Liver (tissue), 9 donors: Measurements from ENCODE around the gene MYL6B. TPM values are rescaled to one million over a fixed set of nuclear protein-coding genes. Genes with fewer than 3 reads are reported as not detected.
A peak's percentile ranks its signal among the peaks of the same experiment; 100 is the strongest.

ENCODE experiments used
- DNase-seq: peaks from one replicate; pipeline ENCODE4 v3.0.0-alpha.2; 2017; ENCODE audit warnings: low spot score
- H3K27ac ChIP-seq, 2 donors: one replicate each; pipeline ENCODE4 v1.7.0; 2013; ENCODE audit warnings: inconsistent platforms in 2 of 2, low read length in 2 of 2, control low read depth in 1 of 2, low read depth in 1 of 2, mild to moderate bottlenecking in 1 of 2
- H3K27me3 ChIP-seq, 4 donors: one replicate each; pipeline versions ENCODE4 v1.6.1 to v1.7.0; 2013; ENCODE audit warnings: low read length in 3 of 4, inconsistent platforms in 1 of 4, mild to moderate bottlenecking in 1 of 4, moderate library complexity in 1 of 4; ENCODE audit not compliant: control insufficient read depth in 4 of 4, insufficient read depth in 4 of 4
- H3K36me3 ChIP-seq, 4 donors: one replicate each; pipeline versions ENCODE4 v1.6.1 to v1.7.0; 2013; ENCODE audit warnings: low read length in 3 of 4, mild to moderate bottlenecking in 3 of 4, low read depth in 1 of 4, moderate library complexity in 1 of 4; ENCODE audit not compliant: control insufficient read depth in 4 of 4, insufficient read depth in 3 of 4
- H3K4me1 ChIP-seq, 4 donors: one replicate each; pipeline versions ENCODE4 v1.6.1 to v1.7.0; 2013; ENCODE audit warnings: low read length in 3 of 4, mild to moderate bottlenecking in 3 of 4, moderate library complexity in 1 of 4; ENCODE audit not compliant: control insufficient read depth in 4 of 4, insufficient read depth in 4 of 4
- H3K4me3 ChIP-seq, 3 donors: one replicate each; pipeline versions ENCODE4 v1.6.1 to v1.7.0; 2013; ENCODE audit warnings: low read length in 3 of 3, control low read depth in 1 of 3, low read depth in 1 of 3, mild to moderate bottlenecking in 1 of 3
- H3K9ac ChIP-seq, 2 donors: one replicate each; pipeline ENCODE4 v1.7.0; 2013; ENCODE audit warnings: low read length in 2 of 2, mild to moderate bottlenecking in 2 of 2, moderate library complexity in 2 of 2, control low read depth in 1 of 2, low read depth in 1 of 2
- H3K9me3 ChIP-seq, 4 donors: one replicate each; pipeline versions ENCODE4 v1.6.1 to v1.7.0; 2013; ENCODE audit warnings: low read length in 3 of 4; ENCODE audit not compliant: control insufficient read depth in 4 of 4
- EGR1 ChIP-seq, 2 donors: IDR thresholded peaks; 2 replicates each; pipeline ENCODE4 v1.6.1; 2016 to 2018; ENCODE audit warnings: antibody characterized with exemption in 2 of 2, low read depth in 2 of 2
- FOXA1 ChIP-seq: IDR thresholded peaks from 2 replicates; pipeline ENCODE4 v1.6.1; 2016; ENCODE audit warnings: antibody characterized with exemption
- GABPA ChIP-seq, 2 donors: IDR thresholded peaks in 1 of 2; conservative IDR thresholded peaks in 1 of 2; 2 replicates each; pipeline ENCODE4 v1.6.1; 2016; ENCODE audit warnings: antibody characterized with exemption in 2 of 2, mild to moderate bottlenecking in 1 of 2, moderate library complexity in 1 of 2
- JUND ChIP-seq, 2 donors: IDR thresholded peaks; 2 replicates each; pipeline ENCODE4 v1.6.1; 2016; ENCODE audit warnings: antibody characterized with exemption in 2 of 2
- MAX ChIP-seq: IDR thresholded peaks from 2 replicates; pipeline ENCODE4 v1.6.1; 2016; ENCODE audit warnings: antibody characterized with exemption
- RAD21 ChIP-seq, 2 donors: IDR thresholded peaks; 2 replicates each; pipeline ENCODE4 v1.6.1; 2016; ENCODE audit warnings: antibody characterized with exemption in 2 of 2, mild to moderate bottlenecking in 2 of 2
- RXRA ChIP-seq, 2 donors: IDR thresholded peaks; 2 replicates each; pipeline ENCODE4 v1.6.1; 2017 to 2018; ENCODE audit warnings: antibody characterized with exemption in 2 of 2, mild to moderate bottlenecking in 1 of 2
- WGBS: extraction: QIAGEN DNeasy Blood & Tissue Kit; methylation state at CpG from one replicate; pipeline ENCODE4 v1.1.7; 2013; 5-methylcytosine and 5-hydroxymethylcytosine counted together
- polyA plus RNA-seq, 2 donors: library from polyadenylated mRNA; stranded (reverse) in 1 of 2; unstranded in 1 of 2; fragments of 200-250 nt in 1 of 2; fragments of >200 nt in 1 of 2; fragmentation: Nextera tagmentation in 1 of 2; extraction: Ambion mirVana in 1 of 2; gene quantifications; one replicate each; pipeline versions ENCODE4 v1.2.1 to v1.2.3, GENCODE V29; 2013 to 2015
- total RNA-seq, 2 donors: library from RNA; depleted of rRNA; stranded (reverse); fragments of >200 nt; gene quantifications; one replicate each; pipeline ENCODE4 v1.2.3, GENCODE V29; 2014
- TF ChIP-seq, protein P1 (sequence below): IDR thresholded peaks from 2 replicates; pipeline ENCODE4 v1.6.1; 2016; ENCODE audit warnings: antibody characterized with exemption, mild to moderate bottlenecking
- donor health status: healthy.
- donor health status: healthy.
- donor health status: healthy.
- donor health status: healthy.
- donor health status: healthy.

The MYL6B gene
- total and polyA plus RNA-seq, 4 donors = 3.7 to 14.2 (median 12.6) TPM

- peak; percentile 22 to 59 for TF ChIP-seq EGR1 (IDR thresholded peaks at IDR 0.05; ENCODE audit: low read depth in 2 of 2)
- peak in 1 of 2 donors; percentile 80 for TF ChIP-seq GABPA (IDR thresholded peaks at IDR 0.05 in 1 of 2, conservative IDR thresholded peaks at IDR 0.05 in 1 of 2)
Measured at GRCh38 chr12:56127888-56128669, 24.3 kb upstream of the MYL6B start, which contains the start of gene ESYT1 (continued).

GRCh38 chr12:56128670-56129205 is 23.6 kb upstream of the MYL6B start:
- no peak for DNase-seq
- no peak for TF ChIP-seq FOXA1
- TF ChIP-seq, protein P1, sequence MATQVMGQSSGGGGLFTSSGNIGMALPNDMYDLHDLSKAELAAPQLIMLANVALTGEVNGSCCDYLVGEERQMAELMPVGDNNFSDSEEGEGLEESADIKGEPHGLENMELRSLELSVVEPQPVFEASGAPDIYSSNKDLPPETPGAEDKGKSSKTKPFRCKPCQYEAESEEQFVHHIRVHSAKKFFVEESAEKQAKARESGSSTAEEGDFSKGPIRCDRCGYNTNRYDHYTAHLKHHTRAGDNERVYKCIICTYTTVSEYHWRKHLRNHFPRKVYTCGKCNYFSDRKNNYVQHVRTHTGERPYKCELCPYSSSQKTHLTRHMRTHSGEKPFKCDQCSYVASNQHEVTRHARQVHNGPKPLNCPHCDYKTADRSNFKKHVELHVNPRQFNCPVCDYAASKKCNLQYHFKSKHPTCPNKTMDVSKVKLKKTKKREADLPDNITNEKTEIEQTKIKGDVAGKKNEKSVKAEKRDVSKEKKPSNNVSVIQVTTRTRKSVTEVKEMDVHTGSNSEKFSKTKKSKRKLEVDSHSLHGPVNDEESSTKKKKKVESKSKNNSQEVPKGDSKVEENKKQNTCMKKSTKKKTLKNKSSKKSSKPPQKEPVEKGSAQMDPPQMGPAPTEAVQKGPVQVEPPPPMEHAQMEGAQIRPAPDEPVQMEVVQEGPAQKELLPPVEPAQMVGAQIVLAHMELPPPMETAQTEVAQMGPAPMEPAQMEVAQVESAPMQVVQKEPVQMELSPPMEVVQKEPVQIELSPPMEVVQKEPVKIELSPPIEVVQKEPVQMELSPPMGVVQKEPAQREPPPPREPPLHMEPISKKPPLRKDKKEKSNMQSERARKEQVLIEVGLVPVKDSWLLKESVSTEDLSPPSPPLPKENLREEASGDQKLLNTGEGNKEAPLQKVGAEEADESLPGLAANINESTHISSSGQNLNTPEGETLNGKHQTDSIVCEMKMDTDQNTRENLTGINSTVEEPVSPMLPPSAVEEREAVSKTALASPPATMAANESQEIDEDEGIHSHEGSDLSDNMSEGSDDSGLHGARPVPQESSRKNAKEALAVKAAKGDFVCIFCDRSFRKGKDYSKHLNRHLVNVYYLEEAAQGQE = no peak
- peak overlapping the region; percentile 82 to 91 for H3K27ac ChIP-seq
- no peaks in the 10 kb centered on the region for H3K27me3 ChIP-seq
- peak overlapping the region; percentile 76 to 86 (median 78) for H3K4me3 ChIP-seq
- peaks cover 6 to 27% (median 21%) of the 10 kb centered on the region in 4 donors for H3K36me3 ChIP-seq
- peaks cover 0 to 38% (median 26%) of the 10 kb centered on the region in 4 donors for H3K4me1 ChIP-seq
- under 1% methylated on average over 20 of the region's 20 CpGs for WGBS
- H3K9me3 ChIP-seq = no peaks in the 10 kb centered on the region
- H3K9ac ChIP-seq = peak overlapping the region; percentile 69 to 88

DNA sequence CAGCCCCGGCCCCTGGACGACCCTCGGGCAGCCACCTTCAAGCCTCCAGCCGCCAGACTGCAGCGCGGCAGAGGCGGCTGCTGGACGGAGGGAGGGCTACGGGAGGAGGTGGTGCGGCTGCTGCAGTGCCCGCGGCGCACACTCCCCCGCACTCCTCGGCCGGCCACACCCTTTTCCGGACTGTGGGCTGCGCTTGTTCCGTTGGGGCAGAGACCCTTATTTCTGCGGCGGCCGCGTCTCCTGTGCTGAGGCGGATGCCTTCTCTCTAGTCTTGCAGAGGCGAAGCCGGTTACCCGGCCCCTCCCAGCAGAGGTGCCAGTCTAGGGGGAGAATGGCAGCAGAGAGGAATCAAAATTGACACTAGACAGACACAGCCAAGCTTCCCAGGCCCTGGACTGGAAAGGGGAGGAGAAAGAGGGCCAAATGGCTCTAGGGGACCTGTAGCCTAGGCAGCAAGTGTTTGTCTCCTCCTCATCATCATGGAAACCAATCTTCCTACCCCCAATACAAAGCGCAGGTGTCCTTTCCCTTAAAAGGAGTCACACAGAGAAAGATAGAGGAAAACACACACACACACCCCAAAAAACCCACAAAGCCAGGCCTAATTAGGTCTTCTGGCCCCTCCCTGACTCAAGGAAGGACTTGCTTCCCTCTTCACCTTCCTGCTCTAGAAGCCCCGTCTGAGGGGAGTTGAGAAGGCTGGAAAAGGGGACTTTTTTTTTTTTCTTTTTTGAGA is 23.0 kb upstream of the MYL6B start:
- 6% methylated on average over 29 of the region's 29 CpGs for WGBS
- peak; percentile 65 for DNase-seq
- no peak for TF ChIP-seq RXRA (IDR thresholded peaks at IDR 0.05)
- TF ChIP-seq JUND (IDR thresholded peaks at IDR 0.05) = no peak
- TF ChIP-seq RAD21 (IDR thresholded peaks at IDR 0.05) = peak in 1 of 2 donors; percentile 2
- no peak for TF ChIP-seq FOXA1
- TF ChIP-seq MAX = no peak
- peak; percentile 70 to 83 for TF ChIP-seq EGR1 (IDR thresholded peaks at IDR 0.05; ENCODE audit: low read depth in 2 of 2)
- peak overlapping the region; percentile 69 to 88 for H3K9ac ChIP-seq
- H3K9me3 ChIP-seq = no peaks in the 10 kb centered on the region
- H3K36me3 ChIP-seq = peaks cover 9 to 33% (median 26%) of the 10 kb centered on the region in 4 donors
- H3K27me3 ChIP-seq = no peaks in the 10 kb centered on the region
- H3K4me3 ChIP-seq = peak overlapping the region; percentile 76 to 86 (median 78)
- H3K27ac ChIP-seq = peak overlapping the region; percentile 82 to 91
- H3K4me1 ChIP-seq = peaks cover 0 to 35% (median 25%) of the 10 kb centered on the region in 4 donors
